Measurements from ENCODE around the gene NDUFV3.

GRCh38 chr21:42855937-42856335 lies 37.2 kb upstream of the NDUFV3 start:
- TF ChIP-seq YY1 (IDR thresholded peaks at IDR 0.05; ENCODE audit: insufficient read depth, insufficient read length) (no peak), SUZ12 (IDR thresholded peaks at IDR 0.05; ENCODE audit: extremely low read depth, insufficient read depth, insufficient read length) (no peak), ZNF274 (IDR thresholded peaks at IDR 0.05; ENCODE audit: low read depth, low read length) (no peak)
